Spleen (tissue), 11 donors: ENCODE data around the gene JAML. TPM values are rescaled to one million over a fixed set of nuclear protein-coding genes. Genes with fewer than 3 reads are reported as not detected.

ENCODE experiments used
- DNase-seq: peaks from one replicate; pipeline ENCODE4 v3.0.0-alpha.2; 2020
- H3K27ac ChIP-seq, 8 donors: fragments of 200-600 bp; sonication (generic) in 7 of 8; 1 replicate in 4 of 8; 2 replicates in 4 of 8; pipeline versions ENCODE4 v1.5.0 to v1.8.0; 2016 to 2021; ENCODE audit warnings: inconsistent platforms in 4 of 8, mild to moderate bottlenecking in 4 of 8, moderate library complexity in 1 of 8
- H3K27me3 ChIP-seq, 7 donors: fragments of 200-600 bp; sonication (generic) in 6 of 7; replicated peaks in 1 of 7; 1 replicate in 4 of 7; 2 replicates in 3 of 7; pipeline versions ENCODE4 v1.5.0 to v1.8.0; 2016 to 2021; ENCODE audit warnings: inconsistent platforms in 3 of 7, mild to moderate bottlenecking in 1 of 7
- H3K36me3 ChIP-seq, 6 donors: fragments of 200-600 bp; sonication (generic) in 5 of 6; 1 replicate in 4 of 6; 2 replicates in 2 of 6; pipeline versions ENCODE4 v1.5.0 to v1.8.0; 2016 to 2021; ENCODE audit warnings: inconsistent platforms in 2 of 6
- H3K4me1 ChIP-seq, 6 donors: fragments of 200-600 bp; sonication (generic) in 5 of 6; 1 replicate in 3 of 6; 2 replicates in 3 of 6; pipeline versions ENCODE4 v1.5.0 to v1.8.0; 2016 to 2021; ENCODE audit warnings: inconsistent platforms in 3 of 6
- H3K4me3 ChIP-seq, 8 donors: fragments of 200-600 bp; sonication (generic) in 7 of 8; 1 replicate in 4 of 8; 2 replicates in 4 of 8; pipeline versions ENCODE4 v1.5.0 to v1.8.0; 2016 to 2021; ENCODE audit warnings: inconsistent platforms in 4 of 8, mild to moderate bottlenecking in 4 of 8, moderate library complexity in 2 of 8
- H3K9me3 ChIP-seq, 8 donors: fragments of 200-600 bp; sonication (generic) in 7 of 8; 1 replicate in 4 of 8; 2 replicates in 4 of 8; pipeline versions ENCODE4 v1.5.0 to v1.8.0; 2016 to 2021; ENCODE audit warnings: inconsistent platforms in 4 of 8
- CTCF ChIP-seq, 11 experiments: fragments of 200-600 bp in 7 of 11; fragments of 450-650 bp in 4 of 11; sonication (generic) in 4 of 11; IDR thresholded peaks in 8 of 11; conservative IDR thresholded peaks in 3 of 11; 1 replicate in 7 of 11; 2 replicates in 4 of 11; pipeline versions ENCODE4 v1.4.0 to v1.8.0; 2016 to 2021; ENCODE audit warnings: antibody characterized with exemption in 11 of 11, inconsistent platforms in 4 of 11, mild to moderate bottlenecking in 1 of 11
- POLR2A ChIP-seq, 3 donors: fragments of 450-650 bp; IDR thresholded peaks; one replicate each; pipeline ENCODE4 v1.5.1; 2017; ENCODE audit warnings: antibody characterized with exemption in 3 of 3, mild to moderate bottlenecking in 1 of 3
- POLR2AphosphoS5 ChIP-seq, 3 donors: sonication (generic); formaldehyde crosslinking; IDR thresholded peaks; one replicate each; pipeline ENCODE4 v1.5.1; 2017; ENCODE audit warnings: antibody characterized with exemption in 3 of 3
- WGBS, 5 donors: extraction: QIAGEN DNeasy Blood & Tissue Kit in 3 of 5; methylation state at CpG; one replicate each; pipeline versions ENCODE4 v1.1.5 to v1.1.7; 2013 to 2018; 5-methylcytosine and 5-hydroxymethylcytosine counted together
- intact Hi-C: fragments of 100-400 bp; cut with DNase I; formaldehyde crosslinking; loops from one replicate; pipeline ENCODE4 v1.15.0; 2023; ENCODE audit warnings: low total_unique reads
- polyA plus RNA-seq, 3 donors: library from polyadenylated mRNA; stranded (reverse); fragments of 200-250 nt; gene quantifications; one replicate each; pipeline ENCODE4 v1.2.1, GENCODE V29; 2013
- total RNA-seq, 7 donors: library from RNA; depleted of rRNA in 3 of 7; stranded (reverse); fragments of >200 nt in 3 of 7; fragmentation: NEBNext Ultra II Directional in 4 of 7; extraction: Animal tissue kit (Norgen Biotek cat#: 25700) in 4 of 7; gene quantifications; one replicate each; pipeline versions ENCODE4 v1.1.0 to v1.2.1, GENCODE V29; 2016 to 2021
- donor health status: healthy with polysubstance abuse.
- donor health status: DM: no; HTN: no; CAD: no; lungs with moderate emphysema.
- donor health status: DM: no; HTN: no; CAD: no.
- donor health status: Bipolar disorder and iron deficiency.
- donor health status: healthy.
- donor health status: DM: no; HTN: no; CAD: no.
- donor health status: DM: yes; HTN: yes; CAD: no.

The JAML gene
- total and polyA plus RNA-seq, 10 donors, result 18.2 to 180 (median 89.3) TPM

GRCh38 chr11:118233377-118233776 is 8.6 kb upstream of the JAML start:
- Histone ChIP-seq H3K4me1 (peaks cover 14 to 80% (median 24%) of the 10 kb centered on the region in 6 donors), H3K9me3 (no peaks in the 10 kb centered on the region), H3K27ac (peak overlapping the region in 4 of 8 donors; percentile 28 to 57 (median 32)), H3K4me3 (no peak overlapping the region), H3K27me3 (no peaks in the 10 kb centered on the region), H3K36me3 (peaks cover 0 to 53% (median 16%) of the 10 kb centered on the region in 6 donors)
- DNase-seq, result no peak
- 85 to 96% (median 90%) methylated on average over 5 of the region's 5 CpGs for WGBS, 5 donors
- no peak for TF ChIP-seq POLR2A (IDR thresholded peaks at IDR 0.05)
- TF ChIP-seq CTCF (IDR thresholded peaks at IDR 0.05 in 8 of 11, conservative IDR thresholded peaks at IDR 0.05 in 3 of 11), result no peak
- TF ChIP-seq POLR2AphosphoS5 (IDR thresholded peaks at IDR 0.05), result no peak
- intact Hi-C loops, result no loop called here

GRCh38 chr11:118232659-118233058 is 7.8 kb upstream of the JAML start:
- Histone ChIP-seq H3K27ac (peak overlapping the region in 2 of 8 donors; percentile 36 to 57), H3K9me3 (no peaks in the 10 kb centered on the region), H3K4me3 (no peak overlapping the region), H3K4me1 (peaks cover 14 to 80% (median 27%) of the 10 kb centered on the region in 6 donors), H3K27me3 (no peaks in the 10 kb centered on the region), H3K36me3 (peaks cover 0 to 53% (median 16%) of the 10 kb centered on the region in 6 donors)
- no peak for TF ChIP-seq POLR2AphosphoS5 (IDR thresholded peaks at IDR 0.05)
- TF ChIP-seq POLR2A (IDR thresholded peaks at IDR 0.05), result no peak
- no peak for TF ChIP-seq CTCF (IDR thresholded peaks at IDR 0.05 in 8 of 11, conservative IDR thresholded peaks at IDR 0.05 in 3 of 11)
- intact Hi-C loops, result no loop called here
- 80 to 92% (median 84%) methylated on average over 1 of the region's 1 CpG for WGBS, 5 donors
- no peak for DNase-seq

GRCh38 chr11:118231461-118231860 is 6.7 kb upstream of the JAML start:
- intact Hi-C loops, result no loop called here
- no peak for DNase-seq
- Histone ChIP-seq H3K9me3 (no peaks in the 10 kb centered on the region), H3K4me3 (no peak overlapping the region), H3K36me3 (peaks cover 0 to 46% (median 16%) of the 10 kb centered on the region in 6 donors), H3K27me3 (no peaks in the 10 kb centered on the region), H3K27ac (peak overlapping the region in 1 of 8 donors; percentile 17), H3K4me1 (peaks cover 26 to 80% (median 39%) of the 10 kb centered on the region in 6 donors)
- no peak for TF ChIP-seq CTCF (IDR thresholded peaks at IDR 0.05 in 8 of 11, conservative IDR thresholded peaks at IDR 0.05 in 3 of 11)
- TF ChIP-seq POLR2A (IDR thresholded peaks at IDR 0.05), result no peak
- no peak for TF ChIP-seq POLR2AphosphoS5 (IDR thresholded peaks at IDR 0.05)

GRCh38 chr11:118230088-118230487 is 5.3 kb upstream of the JAML start:
- intact Hi-C loops, result no loop called here
- H3K4me1 ChIP-seq, result peaks cover 33 to 83% (median 52%) of the 10 kb centered on the region in 6 donors
- TF ChIP-seq CTCF (IDR thresholded peaks at IDR 0.05 in 8 of 11, conservative IDR thresholded peaks at IDR 0.05 in 3 of 11), result no peak
- no peak for TF ChIP-seq POLR2AphosphoS5 (IDR thresholded peaks at IDR 0.05)
- no peak for TF ChIP-seq POLR2A (IDR thresholded peaks at IDR 0.05)
- H3K36me3 ChIP-seq, result peaks cover 0 to 36% (median 16%) of the 10 kb centered on the region in 6 donors
- no peaks in the 10 kb centered on the region for H3K27me3 ChIP-seq
- no peaks in the 10 kb centered on the region for H3K9me3 ChIP-seq
- peak overlapping the region in 1 of 8 donors; percentile 40 for H3K4me3 ChIP-seq
- H3K27ac ChIP-seq, result peak overlapping the region in 7 of 8 donors; percentile 71 to 90 (median 83)
- no peak for DNase-seq
- 68 to 80% (median 76%) methylated on average over 3 of the region's 3 CpGs for WGBS, 5 donors
